ENCODE results near the gene TCEANC2.
"Not testable (repeated sequence)": the region's sequence is repeated elsewhere in the genome, so short reads cannot be mapped to it uniquely, and the experiment has no call there.

TCEANC2 gene

GRCh38 chr1:54095546-54096226 lies 42.3 kb downstream of the TCEANC2 start:
- H3K27ac ChIP-seq = no peak overlapping the region; the same call in 1 of the 2 replicates
- no peak for TF ChIP-seq CTCF (conservative IDR thresholded peaks at IDR 0.05)

GRCh38 chr1:54096227-54096876 lies 42.9 kb downstream of the TCEANC2 start:
- TF ChIP-seq CTCF (conservative IDR thresholded peaks at IDR 0.05) = no peak
- H3K27ac ChIP-seq = no peak overlapping the region

GRCh38 chr1:54096877-54097240 lies 43.5 kb downstream of the TCEANC2 start:
- H3K27ac ChIP-seq = no peak overlapping the region
- TF ChIP-seq CTCF (conservative IDR thresholded peaks at IDR 0.05) = no peak

GRCh38 chr1:54099061-54099610 lies 45.7 kb downstream of the TCEANC2 start:
- TF ChIP-seq CTCF (conservative IDR thresholded peaks at IDR 0.05) = no peak

GRCh38 chr1:54100500-54100899 lies 47.1 kb downstream of the TCEANC2 start:
- no peak for TF ChIP-seq CTCF (conservative IDR thresholded peaks at IDR 0.05)
- H3K27ac ChIP-seq = no peak overlapping the region

More at GRCh38 chr1:54099061-54099610, 45.7 kb downstream of the TCEANC2 start:
- no peak overlapping the region for H3K27ac ChIP-seq

GRCh38 chr1:54103414-54103813 lies 50.0 kb downstream of the TCEANC2 start:
- TF ChIP-seq CTCF (conservative IDR thresholded peaks at IDR 0.05) = no peak
- no peak overlapping the region for H3K27ac ChIP-seq

GRCh38 chr1:54104613-54105012 lies 51.2 kb downstream of the TCEANC2 start:
- H3K27ac ChIP-seq = not testable (repeated sequence)

GRCh38 chr1:54105080-54105479 lies 51.7 kb downstream of the TCEANC2 start:
- H3K27ac ChIP-seq = no peak overlapping the region
- no peak for TF ChIP-seq CTCF (conservative IDR thresholded peaks at IDR 0.05)
